T-helper 22 cell (primary cell): ENCODE data around the gene KLF13.

Experiments
- DNase-seq: peaks from one replicate; pipeline ENCODE4 v3.0.0-alpha.2; 2020; ENCODE audit warnings: low read depth

KLF13 gene

DNA sequence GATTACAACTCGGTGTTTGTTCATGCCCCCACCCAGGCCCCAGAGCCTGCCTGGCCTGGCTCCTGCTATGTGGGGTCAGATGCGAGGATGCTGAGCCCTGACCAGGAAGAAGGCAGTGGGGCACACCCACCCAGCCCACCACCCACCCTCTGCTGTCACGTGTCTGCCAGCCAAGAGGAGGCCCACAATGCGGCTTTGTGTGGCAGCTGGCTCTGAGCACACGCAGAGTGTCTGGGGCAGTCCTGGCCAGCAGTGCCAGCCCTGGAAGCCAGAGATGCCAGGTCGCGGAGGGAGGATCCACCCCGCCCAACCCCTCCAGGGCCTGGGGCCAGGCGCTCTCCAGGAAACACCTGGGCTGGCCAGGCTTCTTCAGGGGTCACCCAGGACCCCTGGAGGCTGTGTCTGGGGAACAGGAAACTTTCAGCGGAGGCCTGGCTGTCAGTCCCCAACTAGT is 26.4 kb upstream of the KLF13 start:
- DNase-seq, result no peak

DNA sequence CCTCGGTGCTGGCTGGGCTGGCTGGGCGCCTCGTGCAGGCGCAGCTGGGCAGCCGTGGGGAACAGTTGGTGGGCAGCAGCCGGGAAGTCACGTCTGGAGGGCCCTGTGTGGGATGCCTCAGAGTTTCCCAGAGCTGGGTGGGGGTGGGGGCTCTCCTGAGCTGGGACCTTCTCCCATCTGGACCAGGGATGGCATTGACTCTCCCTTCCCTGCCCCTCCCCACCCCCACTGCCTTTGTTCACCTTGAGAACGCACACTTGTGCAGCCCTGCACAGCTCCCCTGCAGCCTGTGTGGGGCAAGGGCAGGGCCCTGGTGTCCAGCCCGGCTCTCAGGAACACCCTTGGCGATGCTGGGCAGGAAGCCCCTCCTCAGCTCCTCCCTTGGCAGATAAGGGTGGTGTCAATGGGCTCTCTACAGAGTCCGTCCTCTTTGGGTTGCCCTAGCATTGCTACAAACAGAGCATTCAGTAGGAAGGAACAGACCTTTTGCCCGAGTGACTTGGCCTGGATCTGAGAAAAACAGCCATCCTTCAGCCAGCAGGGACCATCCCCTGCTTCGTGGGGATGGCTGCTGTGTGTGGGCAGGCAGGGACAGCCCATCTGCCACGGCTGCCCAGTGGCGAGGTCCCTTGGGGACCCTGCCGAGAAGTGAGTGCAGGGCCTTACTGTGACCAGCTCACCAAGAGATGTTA is 25.5 kb upstream of the KLF13 start:
- no peak for DNase-seq

DNA sequence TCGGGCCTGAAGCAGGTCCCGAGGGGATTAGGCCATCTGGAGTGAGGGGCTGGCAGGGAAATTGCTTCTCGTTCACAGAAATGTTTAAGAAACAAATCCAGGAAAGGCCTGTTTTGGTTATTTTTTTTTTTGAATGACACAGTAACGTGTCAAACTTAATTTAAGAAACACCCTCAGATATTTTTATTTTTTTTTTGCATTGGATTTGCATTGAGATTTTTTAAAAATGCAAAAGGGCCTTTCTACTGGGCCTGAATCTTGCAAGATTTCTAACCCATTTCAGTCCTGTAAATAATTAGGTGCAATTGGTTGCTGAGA is 25.0 kb upstream of the KLF13 start:
- DNase-seq, result no peak

DNA sequence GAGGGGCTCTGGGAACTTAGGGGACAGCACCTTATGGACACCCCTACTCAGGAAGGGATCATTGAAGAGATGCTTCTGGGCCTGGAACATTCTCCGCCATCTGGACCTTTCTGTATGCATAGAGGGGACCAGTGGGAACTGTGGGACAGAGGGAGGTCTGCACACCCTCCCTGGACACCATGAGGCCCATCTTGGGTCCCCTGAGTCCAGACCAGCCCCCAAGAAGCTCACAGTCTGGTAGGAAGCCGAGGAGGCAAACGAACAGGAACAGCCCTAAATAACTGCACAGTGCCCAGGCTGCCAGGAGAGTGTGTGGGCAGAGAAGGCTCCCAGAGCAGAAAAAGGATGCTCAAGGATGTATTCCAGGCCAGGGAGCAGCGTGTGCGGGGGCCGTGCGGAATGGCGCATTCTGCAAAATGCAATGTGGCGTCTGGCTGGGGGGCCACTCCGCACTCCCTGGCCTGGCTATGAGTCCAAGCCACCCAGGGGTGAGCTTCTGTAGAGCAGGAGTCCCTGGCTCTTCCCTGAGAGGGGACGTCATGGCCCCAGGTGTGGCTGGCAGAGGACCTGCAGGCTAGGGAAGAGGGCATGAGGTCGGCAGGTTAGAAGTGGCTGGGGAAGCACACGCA is 24.5 kb upstream of the KLF13 start:
- no peak for DNase-seq

DNA sequence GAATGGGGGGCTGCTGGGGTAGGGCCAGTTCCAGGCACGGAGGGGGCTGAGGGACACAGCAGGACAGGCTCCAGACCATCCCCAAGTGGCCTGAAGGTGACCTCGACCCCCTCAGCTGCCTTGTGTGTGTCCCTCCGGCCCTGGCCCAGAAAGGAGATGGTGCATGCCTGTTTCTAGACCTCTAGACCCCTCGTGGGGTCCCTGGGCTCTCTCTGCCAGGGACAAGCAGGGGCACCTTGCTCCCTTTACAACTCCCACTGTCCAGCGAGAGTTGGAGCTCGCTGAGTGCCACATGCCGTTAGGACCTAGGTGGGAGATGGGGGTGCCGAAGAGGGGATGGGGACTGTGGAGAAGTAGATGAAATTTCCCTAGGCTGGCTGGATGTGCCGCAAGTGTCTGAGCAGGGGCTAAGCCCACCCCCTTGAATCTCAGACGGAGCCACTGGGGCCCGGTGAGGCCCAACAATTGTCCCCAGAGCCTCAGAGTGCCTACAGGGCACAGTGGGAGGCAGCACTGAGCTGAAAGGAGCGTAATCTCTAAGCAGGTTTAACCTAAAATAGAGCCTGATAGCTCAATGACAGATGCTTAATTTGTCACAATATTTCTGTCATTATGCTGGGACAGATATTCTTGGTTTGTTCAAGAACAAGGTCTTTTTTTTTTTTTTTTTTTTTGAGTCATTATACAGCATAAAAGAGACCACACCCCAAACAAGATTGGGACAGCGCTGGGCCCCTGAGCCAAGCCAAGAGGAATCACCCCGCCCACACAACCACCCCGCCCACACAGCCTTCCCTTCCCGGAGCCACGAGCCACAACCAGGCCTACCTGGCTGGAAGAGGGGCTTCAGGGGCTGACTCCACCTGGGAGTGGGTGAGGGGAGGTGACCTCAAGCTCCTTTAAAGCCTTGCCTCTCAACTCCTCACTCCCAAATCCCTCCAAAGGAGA is 23.6 kb upstream of the KLF13 start:
- no peak for DNase-seq

DNA sequence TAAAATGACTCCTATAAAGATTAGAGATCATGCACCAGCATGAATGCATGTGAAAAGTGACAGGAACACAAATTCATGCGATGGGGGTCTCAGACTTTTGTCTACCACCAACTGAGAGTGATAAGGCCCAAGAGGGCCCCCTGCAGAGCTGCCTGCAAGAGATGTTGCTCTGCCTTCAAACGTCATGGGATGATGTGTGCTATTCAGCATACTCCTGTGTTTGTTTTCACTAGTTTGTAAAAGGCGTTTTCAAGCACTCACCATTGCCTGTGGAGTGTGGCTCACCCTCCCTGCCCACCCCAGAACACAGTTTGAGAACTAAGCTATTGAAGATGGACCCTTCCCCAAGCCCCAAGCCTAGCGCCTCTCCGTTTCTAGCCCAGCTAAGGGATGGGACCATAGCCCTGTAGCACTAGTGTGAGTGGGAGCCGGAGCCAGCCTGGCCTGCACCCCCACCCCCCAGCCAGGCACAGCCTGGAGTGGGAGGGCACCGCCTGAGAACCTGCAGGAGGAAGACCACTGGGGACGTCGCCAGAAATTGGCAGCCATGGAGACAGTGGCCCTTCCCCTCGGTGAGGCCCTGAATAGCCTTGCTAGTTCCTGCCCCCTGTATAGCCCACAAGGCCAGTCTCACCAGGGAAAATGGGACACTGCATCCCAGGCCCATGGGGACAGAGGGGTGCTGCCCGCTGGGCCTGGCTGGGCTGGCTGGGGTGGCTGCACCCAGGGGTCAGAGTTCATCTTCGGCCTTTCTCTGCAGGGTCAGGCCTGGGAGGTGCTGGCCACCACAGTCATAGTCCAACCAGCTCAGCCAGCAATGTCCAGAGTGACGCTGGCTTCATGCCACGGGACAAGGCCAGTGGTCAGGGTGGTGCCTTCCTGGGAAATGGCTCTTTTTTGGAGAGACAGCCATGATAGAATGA is 22.6 kb upstream of the KLF13 start:
- no peak for DNase-seq

DNA sequence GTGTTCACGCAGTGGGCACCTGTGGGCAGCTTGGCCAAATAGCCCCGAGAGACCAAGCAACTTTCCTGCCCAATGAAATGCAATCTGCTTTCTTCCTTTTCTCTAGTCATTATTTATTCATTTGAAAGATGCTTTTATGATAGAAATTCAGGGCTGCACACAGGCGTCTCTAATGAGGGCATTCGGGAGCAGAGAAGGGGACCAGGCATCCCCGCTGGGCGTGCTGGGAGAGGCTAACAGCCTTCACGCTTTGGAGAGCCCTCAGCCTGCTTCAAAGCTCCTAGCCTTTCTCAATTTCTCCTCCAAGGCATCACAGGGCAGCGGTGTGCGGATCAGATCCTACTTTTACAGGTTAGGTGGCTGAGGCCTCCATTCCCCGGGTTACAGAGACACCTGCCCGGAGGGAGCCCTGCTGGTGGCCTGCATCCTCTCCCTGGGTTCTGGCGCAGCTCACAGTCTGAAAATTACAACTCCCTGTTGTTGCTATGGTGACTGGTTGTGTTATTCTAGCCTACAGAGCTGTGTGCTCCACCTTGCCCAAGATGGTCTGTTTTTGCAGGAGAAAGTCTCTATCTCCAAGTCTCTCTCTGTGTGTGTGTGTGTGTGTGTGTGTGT is 21.8 kb upstream of the KLF13 start:
- DNase-seq, result no peak

DNA sequence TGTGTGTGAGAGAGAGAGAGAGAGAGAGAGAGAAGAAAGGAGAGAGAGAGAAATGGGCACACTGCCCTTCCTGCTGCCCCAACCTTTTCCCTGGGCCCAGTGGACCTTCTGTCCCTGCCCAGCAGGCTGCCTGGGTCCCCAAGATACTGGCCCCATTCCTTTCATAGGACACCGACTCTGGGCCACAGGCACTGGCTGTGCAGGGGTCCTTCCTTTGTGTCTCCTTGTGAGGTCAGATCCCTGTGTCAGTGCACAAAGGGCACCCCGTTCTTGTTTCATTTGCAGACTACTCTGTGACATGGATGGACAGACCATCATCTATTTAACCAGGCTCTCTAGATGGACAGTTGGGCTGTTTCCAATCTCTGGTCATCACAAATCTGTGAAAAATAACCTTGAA is 21.3 kb upstream of the KLF13 start:
- DNase-seq, result no peak

DNA sequence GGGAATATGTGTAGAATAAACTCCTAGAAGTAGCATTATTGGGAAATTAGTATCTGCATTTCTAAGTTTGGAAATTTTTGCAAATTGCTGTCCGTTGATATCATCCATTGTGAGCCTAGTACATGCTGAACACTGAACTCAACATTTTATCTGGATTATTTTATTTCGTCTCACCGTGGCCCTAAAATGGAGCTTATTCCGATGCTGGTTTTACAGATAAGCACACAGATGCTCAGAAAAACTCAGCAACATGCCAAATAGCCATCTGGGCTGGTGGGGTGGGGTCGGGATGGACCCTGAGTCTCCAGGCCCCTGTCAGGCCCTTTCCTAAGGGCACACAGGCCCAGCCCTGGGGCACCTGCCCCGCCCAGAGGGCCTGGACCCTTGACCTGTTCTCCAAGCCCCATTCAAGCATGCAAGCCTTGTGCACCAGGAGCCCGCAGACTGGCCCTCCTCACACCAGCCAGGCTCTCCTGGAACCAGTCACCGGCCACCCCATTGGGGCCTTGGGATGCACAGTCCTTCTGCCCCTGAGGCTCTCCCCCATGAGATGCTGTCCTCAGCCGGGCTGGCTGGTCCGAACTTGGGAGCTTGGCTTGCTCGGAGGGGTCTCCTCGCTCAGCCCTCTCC is 20.7 kb upstream of the KLF13 start:
- no peak for DNase-seq

DNA sequence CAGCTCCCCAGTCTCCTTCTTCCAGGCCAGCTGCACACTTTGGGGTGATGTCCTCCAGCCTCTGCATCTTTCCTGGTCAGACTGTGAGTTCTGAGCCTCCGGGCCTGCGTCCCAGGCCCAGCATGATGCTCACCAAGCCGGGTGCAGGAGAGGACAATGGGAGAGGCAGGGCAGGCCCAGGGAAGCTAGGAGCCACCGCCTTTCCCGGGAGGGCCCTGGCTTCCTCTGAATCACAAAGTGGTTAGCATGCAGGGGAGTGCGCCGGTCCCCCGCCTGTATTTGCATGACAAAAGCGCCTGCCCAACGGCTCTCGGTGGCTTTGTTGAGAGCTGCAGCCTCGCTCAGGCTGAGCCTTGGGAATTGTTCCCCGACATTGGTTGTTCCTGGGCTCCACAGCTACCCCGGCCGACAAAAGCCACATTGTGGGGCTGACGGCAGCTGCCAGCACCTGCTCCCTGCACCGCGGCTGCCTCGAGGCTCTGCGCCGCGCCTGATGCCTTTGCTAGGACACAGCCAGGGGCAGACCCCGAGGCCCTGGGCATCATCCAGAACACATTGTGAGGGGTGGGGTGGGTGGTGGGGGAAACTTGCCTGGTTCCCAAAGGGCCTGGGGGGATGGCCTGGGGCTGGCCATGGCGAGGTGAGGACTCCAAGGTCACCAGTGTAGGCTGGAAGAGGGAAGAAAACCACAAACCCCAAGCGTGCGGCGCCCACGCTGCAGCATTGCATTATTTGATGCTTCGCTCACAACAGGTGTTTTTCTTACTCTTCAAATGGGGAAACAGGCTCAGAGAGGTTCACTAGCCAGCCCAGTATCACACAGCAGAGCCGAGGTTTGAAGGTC is 20.0 kb upstream of the KLF13 start:
- DNase-seq, result no peak

DNA sequence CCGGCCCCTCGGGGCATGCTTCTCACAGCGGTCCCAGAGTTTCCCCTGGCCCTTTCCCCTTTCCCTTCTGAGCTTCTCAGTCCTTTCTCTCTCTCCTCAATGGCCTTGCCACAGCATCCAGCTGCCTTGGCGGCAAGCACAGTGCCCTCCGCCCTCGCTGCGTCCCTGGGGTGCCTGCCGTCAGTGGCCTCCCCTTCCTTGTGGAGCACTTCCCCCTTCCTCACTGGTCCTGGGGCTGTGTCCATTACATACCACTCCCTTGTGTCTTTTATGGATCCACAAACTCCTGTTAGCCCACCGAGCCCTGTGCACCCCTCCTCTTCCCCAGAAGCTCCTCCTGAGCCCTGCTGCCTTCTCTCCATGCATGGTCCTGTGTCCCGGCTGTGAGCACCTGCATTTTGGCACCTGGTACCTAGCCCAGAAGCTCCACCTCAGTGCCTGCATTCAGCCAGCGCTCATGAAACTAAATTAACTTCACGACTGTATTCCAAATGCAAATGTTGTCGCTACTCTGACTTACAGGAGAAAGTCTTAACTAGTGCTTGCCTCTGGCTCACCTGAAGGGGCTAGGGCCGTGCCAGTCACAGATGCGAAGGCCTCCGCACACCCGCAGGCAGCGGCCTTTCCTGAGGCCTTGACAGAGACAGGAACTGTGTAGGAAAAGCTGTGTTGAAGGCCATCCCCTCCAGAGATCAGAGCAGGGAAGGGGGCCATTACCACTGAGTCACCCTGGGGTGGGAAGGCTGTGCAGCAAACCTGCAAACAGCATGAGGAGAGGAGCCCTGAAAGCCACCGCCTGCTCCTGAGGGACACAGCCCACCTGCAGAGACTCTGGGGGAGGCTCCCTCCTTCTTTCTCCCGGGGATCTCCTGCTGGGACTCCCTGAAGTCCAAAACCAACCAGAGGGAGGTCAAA is 19.1 kb upstream of the KLF13 start:
- no peak for DNase-seq

DNA sequence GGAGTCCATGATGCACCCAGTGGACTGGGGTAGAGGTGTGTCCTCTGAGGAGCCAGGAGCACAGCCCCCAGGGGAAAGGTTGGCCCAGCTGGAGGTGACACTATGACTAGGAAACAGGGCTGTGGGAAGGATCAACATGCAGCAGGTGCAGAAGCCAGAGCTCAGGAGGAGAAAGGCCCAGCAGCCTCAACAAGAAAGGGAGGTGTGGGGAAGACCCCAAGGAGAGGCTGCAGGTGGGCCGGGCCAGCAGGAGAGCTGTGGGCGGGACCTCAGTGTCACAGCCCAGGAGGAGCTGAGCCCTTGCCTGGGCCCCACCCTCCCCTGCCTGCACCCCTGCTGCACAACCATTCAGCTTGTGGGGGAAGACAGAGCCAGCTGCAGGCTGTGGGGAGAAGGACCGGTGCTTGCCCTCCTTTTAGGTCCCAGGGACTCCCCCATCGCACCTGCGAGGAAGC is 18.4 kb upstream of the KLF13 start:
- DNase-seq, result no peak

DNA sequence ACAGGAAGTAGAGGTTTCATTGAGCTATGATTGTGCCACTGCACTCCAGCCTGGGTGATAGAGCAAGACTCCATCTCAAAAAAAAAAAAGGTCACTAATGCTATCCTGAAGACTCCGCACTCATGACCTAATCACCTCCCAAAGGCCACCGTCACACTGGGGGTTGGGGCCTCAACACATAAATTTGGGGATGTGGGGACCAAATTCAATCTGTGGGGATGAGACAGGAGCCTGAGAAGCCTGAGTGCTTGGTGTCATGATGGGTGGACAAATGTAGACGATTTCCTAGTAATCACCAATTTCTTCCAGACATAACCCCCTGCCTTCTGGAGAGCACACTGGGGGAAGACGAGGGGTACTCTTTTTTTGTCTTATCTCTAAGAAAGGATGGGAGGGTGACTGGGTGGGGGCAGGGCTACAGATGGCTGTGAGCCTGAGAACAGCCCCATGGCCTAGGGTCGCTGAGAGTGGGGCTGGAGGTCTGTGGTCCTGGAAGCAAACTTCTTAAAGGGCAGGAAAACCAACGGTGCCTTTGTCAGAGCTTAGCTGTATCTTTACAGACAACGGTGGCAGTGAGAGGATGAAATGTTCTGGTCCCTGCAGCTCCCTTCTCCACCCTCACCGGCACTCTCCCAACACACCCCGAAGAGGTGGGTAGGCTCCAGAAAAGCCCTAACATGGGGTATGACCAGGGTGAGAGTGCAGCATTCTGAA is 16.6 kb upstream of the KLF13 start:
- no peak for DNase-seq

DNA sequence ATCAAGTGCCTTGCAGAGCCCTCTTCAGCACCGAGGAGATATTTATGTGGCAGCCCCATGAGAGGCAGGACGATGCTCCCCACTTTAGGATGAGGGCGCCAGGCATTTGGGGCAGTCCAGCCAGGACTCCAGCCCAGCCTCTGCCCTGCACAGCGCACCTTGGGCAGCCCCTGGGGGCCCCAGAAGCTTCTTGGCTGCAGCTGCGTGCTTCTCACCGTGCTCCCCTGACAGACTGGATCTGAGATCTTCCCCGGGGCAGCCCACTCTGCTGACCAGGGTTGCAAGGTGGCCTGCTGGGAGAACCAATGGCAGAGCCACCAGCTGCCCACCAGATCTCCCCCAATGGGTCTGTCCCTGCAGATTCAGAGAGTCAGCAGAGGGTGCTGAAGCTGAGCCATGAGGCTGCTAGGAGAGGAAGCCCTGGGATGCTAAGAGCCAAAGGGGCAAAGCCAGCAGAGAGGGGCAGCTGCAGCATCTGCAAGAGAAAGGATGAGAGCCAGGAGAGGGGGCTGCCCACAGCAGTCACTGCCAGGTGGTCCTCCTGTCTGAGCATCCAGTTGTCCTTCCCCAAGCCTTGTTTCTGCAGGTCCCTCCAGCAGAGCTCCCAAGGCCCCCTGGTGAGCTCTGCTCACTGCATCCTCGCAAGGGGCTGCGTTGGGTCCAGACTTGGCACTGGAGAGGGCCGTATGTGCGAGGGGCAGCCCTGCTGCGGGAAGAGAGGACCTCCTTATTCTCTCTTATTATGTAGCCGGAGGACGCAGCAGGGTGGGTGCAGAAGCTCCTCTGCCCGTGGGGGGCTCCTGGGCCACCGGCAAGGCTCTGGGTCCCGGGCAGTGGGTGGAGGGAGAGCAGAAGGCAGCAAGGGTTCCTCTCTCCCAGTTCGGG is 14.7 kb upstream of the KLF13 start:
- DNase-seq, result no peak

DNA sequence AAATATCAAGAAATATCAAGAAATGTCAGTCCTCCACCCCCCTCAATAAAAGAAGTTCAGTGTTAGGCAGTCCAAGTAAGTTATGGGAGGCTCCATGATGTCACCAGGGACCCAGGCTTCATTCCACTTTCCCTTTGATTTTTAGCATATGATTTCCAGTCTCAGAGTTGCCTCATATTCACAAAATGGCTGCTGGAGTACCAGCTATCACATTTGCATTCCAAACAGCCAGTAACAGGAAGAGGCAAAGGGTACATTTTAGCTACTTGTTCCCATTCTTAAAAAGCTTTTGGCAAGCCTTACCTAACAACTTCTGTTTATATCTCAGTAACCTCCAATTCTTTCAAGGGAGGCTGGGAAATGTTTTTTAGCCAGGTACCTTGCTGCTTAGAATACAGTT is 13.4 kb upstream of the KLF13 start:
- DNase-seq, result no peak

DNA sequence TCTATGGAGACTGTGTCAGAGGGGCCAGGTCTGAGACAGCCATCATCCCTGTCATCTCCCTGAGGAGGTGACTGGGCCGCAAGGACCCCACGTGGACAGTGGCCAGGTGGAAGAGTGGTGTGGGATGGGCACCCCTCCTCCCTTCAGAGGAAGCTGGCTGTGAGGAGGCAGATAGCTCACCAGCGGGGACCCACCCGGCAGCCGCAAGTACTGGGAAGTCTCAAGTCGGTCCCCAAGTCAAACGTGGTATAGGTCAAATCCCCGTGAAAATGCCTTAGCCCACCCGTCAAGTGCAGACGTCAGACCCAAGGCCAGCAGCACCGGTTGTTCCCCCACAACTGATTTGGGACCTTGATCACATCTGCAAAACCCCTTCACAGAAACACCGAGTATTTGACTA is 12.3 kb upstream of the KLF13 start:
- no peak for DNase-seq

DNA sequence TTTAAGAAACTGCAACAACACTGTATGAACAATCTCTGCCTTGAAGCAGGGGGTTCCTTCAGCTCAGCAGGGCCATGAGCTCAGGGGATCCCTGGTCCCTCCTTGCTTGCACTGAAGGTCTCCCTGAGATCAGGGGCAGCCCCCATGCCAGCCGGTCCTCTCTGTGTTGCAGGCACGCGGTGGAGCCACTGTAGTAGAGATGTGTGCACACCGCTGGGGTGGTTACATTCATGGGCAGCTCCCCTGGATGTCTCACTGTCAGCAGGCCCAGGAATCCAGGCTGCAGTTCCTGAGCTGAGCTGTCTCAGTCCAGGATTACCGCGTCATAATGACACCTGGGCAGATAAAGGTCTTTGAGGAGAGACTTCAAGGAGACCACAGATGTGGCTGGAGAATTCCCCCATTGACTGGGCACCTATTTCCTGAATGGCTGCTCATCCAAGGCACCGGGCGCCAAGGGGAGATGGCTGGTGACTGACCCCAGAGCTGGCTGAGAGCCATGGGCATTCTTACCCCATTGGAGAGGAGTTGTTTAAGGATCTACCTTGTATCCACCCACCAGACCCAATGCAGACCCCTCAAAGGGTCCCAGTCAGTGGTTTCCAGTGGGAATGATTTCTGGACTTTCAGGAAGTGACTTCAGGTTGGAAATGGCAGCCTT is 10.4 kb upstream of the KLF13 start:
- DNase-seq, result no peak
